ENCODE measurements around the gene AP2A1. TPM values are rescaled to one million over a fixed set of nuclear protein-coding genes. Genes with fewer than 3 reads are reported as not detected.

AP2A1 gene
- total RNA-seq, 1 donor from 2014 or later: 32.9 TPM

DNA sequence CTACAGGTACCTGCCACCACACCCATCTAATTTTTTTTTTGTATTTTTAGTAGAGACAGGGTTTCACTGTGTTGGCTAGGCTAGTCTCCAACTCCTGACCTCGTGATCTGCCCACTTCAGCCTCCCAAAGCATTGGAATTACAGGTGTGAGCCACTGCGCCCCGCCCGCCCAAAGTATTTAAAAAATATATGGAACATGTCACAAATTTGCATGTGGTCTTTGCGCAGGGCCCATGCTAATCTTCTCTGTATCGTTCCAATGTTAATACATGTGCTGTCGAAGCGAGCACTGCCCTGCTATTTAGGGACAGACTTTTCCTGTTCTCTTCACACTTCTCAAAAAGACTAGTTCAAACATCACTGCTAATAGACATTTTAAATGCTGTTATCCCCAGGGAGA is 2.5 kb upstream of the AP2A1 start:
- Histone ChIP-seq H3K9me3 (ENCODE audit: control insufficient read depth in 3 of 3, low read length in 3 of 3) (no peaks in the 10 kb centered on the region), H3K4me1 (ENCODE audit: control insufficient read depth in 3 of 3, insufficient read depth in 3 of 3, low read length in 3 of 3) (peaks cover 22 to 29% (median 22%) of the 10 kb centered on the region in 3 donors), H3K27ac (ENCODE audit: low read depth, low read length) (no peak overlapping the region), H3K27me3 (ENCODE audit: control insufficient read depth in 3 of 3, insufficient read depth in 3 of 3, low read length in 3 of 3) (no peaks in the 10 kb centered on the region), H3K4me3 (ENCODE audit: low read length in 3 of 3) (no peak overlapping the region), H3K9ac (ENCODE audit: low read depth in 1 of 3, low read length in 3 of 3) (no peak overlapping the region), H3K36me3 (ENCODE audit: control insufficient read depth in 3 of 3, insufficient read depth in 3 of 3, low read length in 3 of 3) (no peaks in the 10 kb centered on the region)

DNA sequence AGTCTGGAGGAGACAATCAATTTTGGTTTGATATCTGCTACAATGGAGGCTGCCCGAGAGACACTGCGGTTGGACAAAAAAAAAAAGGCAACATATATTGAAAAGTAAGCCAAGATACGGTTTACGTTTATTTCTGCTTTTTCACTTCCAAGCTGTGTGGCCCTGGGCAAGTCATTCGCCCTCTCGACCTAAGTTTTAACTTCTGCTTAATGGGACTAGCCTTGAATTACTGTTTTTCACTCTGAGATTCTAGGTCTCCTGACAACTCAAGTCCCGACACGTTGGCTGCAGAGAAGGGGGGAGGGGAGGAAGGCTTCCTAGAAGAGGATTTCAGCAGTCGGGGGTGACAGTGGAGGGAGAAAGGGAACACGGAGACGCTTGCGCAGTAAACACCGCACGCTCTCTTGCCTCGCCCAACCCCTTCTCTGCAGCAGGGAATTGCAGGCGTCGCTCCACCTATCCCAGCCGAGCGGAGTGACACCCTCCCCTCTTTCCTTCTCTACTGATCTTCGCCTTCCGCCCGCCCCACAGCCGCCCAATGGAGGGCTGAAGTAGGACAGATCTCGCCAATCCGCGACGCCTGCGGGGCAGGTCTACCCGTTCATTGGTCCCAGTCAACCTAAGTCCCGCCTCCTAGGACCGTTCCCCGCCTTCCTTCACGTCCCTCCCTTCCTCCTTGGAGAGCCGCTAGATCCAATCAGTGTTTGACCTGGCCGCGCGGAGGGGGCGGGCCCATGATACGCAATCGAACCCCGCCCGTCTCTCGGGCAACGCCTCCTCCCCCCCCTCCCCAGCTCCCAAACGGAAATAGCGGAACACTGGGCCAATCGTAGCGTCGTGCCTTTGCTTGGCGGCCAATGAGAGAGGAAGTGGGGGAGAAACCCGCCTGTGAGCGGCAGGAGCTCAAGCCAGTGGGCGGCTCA is 533 bp upstream of the AP2A1 start:
- H3K4me1 ChIP-seq (ENCODE audit: control insufficient read depth in 3 of 3, insufficient read depth in 3 of 3, low read length in 3 of 3): peaks cover 22 to 34% (median 22%) of the 10 kb centered on the region in 3 donors
- H3K9ac ChIP-seq (ENCODE audit: low read depth in 1 of 3, low read length in 3 of 3): peak overlapping the region; percentile 76 to 89 (median 86)
- H3K9me3 ChIP-seq (ENCODE audit: control insufficient read depth in 3 of 3, low read length in 3 of 3): no peaks in the 10 kb centered on the region
- H3K27ac ChIP-seq (ENCODE audit: low read depth, low read length): peak overlapping the region; percentile 94
- no peaks in the 10 kb centered on the region for H3K27me3 ChIP-seq (ENCODE audit: control insufficient read depth in 3 of 3, insufficient read depth in 3 of 3, low read length in 3 of 3)
- H3K36me3 ChIP-seq (ENCODE audit: control insufficient read depth in 3 of 3, insufficient read depth in 3 of 3, low read length in 3 of 3): no peaks in the 10 kb centered on the region
- H3K4me3 ChIP-seq (ENCODE audit: low read length in 3 of 3): peak overlapping the region; percentile 65 to 81 (median 69)

- peak overlapping the region; percentile 85 to 92 (median 89) for H3K9ac ChIP-seq (ENCODE audit: low read depth in 1 of 3, low read length in 3 of 3)
- H3K27ac ChIP-seq (ENCODE audit: low read depth, low read length): peak overlapping the region; percentile 82
- no peaks in the 10 kb centered on the region for H3K9me3 ChIP-seq (ENCODE audit: control insufficient read depth in 3 of 3, low read length in 3 of 3)
- no peaks in the 10 kb centered on the region for H3K36me3 ChIP-seq (ENCODE audit: control insufficient read depth in 3 of 3, insufficient read depth in 3 of 3, low read length in 3 of 3)
- H3K27me3 ChIP-seq (ENCODE audit: control insufficient read depth in 3 of 3, insufficient read depth in 3 of 3, low read length in 3 of 3): no peaks in the 10 kb centered on the region
- peaks cover 20 to 34% (median 22%) of the 10 kb centered on the region in 3 donors for H3K4me1 ChIP-seq (ENCODE audit: control insufficient read depth in 3 of 3, insufficient read depth in 3 of 3, low read length in 3 of 3)
- H3K4me3 ChIP-seq (ENCODE audit: low read length in 3 of 3): peak overlapping the region; percentile 86 to 94 (median 89)
These were observed 580 bp downstream of the AP2A1 start for GRCh38 chr19:49767381-49767780.

- H3K36me3 ChIP-seq (ENCODE audit: control insufficient read depth in 3 of 3, insufficient read depth in 3 of 3, low read length in 3 of 3): no peaks in the 10 kb centered on the region
- H3K4me3 ChIP-seq (ENCODE audit: low read length in 3 of 3): peak overlapping the region; percentile 86 to 94 (median 89)
- peaks cover 20 to 34% (median 22%) of the 10 kb centered on the region in 3 donors for H3K4me1 ChIP-seq (ENCODE audit: control insufficient read depth in 3 of 3, insufficient read depth in 3 of 3, low read length in 3 of 3)
- H3K27ac ChIP-seq (ENCODE audit: low read depth, low read length): no peak overlapping the region
- H3K27me3 ChIP-seq (ENCODE audit: control insufficient read depth in 3 of 3, insufficient read depth in 3 of 3, low read length in 3 of 3): no peaks in the 10 kb centered on the region
- no peaks in the 10 kb centered on the region for H3K9me3 ChIP-seq (ENCODE audit: control insufficient read depth in 3 of 3, low read length in 3 of 3)
- peak overlapping the region; percentile 85 to 92 (median 89) for H3K9ac ChIP-seq (ENCODE audit: low read depth in 1 of 3, low read length in 3 of 3)
These were observed 1.3 kb downstream of the AP2A1 start for GRCh38 chr19:49767967-49768581.

- Histone ChIP-seq H3K4me3 (ENCODE audit: low read length in 3 of 3) (no peak overlapping the region), H3K27ac (ENCODE audit: low read depth, low read length) (no peak overlapping the region), H3K27me3 (ENCODE audit: control insufficient read depth in 3 of 3, insufficient read depth in 3 of 3, low read length in 3 of 3) (no peaks in the 10 kb centered on the region), H3K4me1 (ENCODE audit: control insufficient read depth in 3 of 3, insufficient read depth in 3 of 3, low read length in 3 of 3) (peaks cover 20 to 32% (median 21%) of the 10 kb centered on the region in 3 donors), H3K9ac (ENCODE audit: low read depth in 1 of 3, low read length in 3 of 3) (no peak overlapping the region), H3K9me3 (ENCODE audit: control insufficient read depth in 3 of 3, low read length in 3 of 3) (no peaks in the 10 kb centered on the region), H3K36me3 (ENCODE audit: control insufficient read depth in 3 of 3, insufficient read depth in 3 of 3, low read length in 3 of 3) (no peaks in the 10 kb centered on the region)
These were observed 3.7 kb downstream of the AP2A1 start for GRCh38 chr19:49770529-49770928.

- Histone ChIP-seq H3K36me3 (ENCODE audit: control insufficient read depth in 3 of 3, insufficient read depth in 3 of 3, low read length in 3 of 3) (peaks cover 0 to 4% (median 2%) of the 10 kb centered on the region in 3 donors), H3K9me3 (ENCODE audit: control insufficient read depth in 3 of 3, low read length in 3 of 3) (no peaks in the 10 kb centered on the region), H3K27me3 (ENCODE audit: control insufficient read depth in 3 of 3, insufficient read depth in 3 of 3, low read length in 3 of 3) (no peaks in the 10 kb centered on the region), H3K9ac (ENCODE audit: low read depth in 1 of 3, low read length in 3 of 3) (no peak overlapping the region), H3K4me3 (ENCODE audit: low read length in 3 of 3) (no peak overlapping the region), H3K27ac (ENCODE audit: low read depth, low read length) (no peak overlapping the region), H3K4me1 (ENCODE audit: control insufficient read depth in 3 of 3, insufficient read depth in 3 of 3, low read length in 3 of 3) (peaks cover 14 to 25% (median 17%) of the 10 kb centered on the region in 3 donors)
These were observed 4.9 kb downstream of the AP2A1 start for GRCh38 chr19:49771674-49772139.

DNA sequence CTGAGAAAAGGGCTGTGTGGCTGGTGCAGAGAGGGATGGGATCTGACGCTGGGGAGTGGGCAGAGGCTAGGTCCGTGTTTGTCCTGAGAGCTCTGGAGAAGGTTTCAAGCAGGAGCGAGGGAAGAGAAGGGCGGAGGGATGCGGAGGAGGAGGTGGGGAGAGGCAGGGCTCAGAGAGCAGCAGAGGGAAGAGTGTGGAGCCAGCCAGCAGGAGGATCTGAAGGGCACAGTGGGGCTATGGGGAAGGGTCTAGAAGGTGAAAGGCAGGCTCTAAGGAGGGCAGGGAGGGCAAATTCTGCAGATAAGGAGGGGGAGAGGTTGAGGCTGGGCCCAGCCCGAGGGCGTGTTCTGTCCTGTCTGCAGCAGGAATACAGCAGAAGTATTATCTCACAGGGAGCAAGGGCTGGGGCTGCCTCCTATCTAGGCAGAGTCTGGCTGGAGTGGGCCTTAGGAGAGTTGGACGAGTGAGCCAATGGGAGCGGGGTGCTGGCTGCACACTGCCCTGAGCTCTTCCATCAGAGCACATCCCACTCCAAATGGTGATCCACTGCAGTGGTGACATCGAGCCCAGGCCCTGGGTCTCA is 6.1 kb downstream of the AP2A1 start:
- no peak overlapping the region for H3K27ac ChIP-seq (ENCODE audit: low read depth, low read length)
- no peaks in the 10 kb centered on the region for H3K27me3 ChIP-seq (ENCODE audit: control insufficient read depth in 3 of 3, insufficient read depth in 3 of 3, low read length in 3 of 3)
- H3K9me3 ChIP-seq (ENCODE audit: control insufficient read depth in 3 of 3, low read length in 3 of 3): no peaks in the 10 kb centered on the region
- no peak overlapping the region for H3K4me3 ChIP-seq (ENCODE audit: low read length in 3 of 3)
- peaks cover 8 to 15% (median 10%) of the 10 kb centered on the region in 3 donors for H3K4me1 ChIP-seq (ENCODE audit: control insufficient read depth in 3 of 3, insufficient read depth in 3 of 3, low read length in 3 of 3)
- H3K36me3 ChIP-seq (ENCODE audit: control insufficient read depth in 3 of 3, insufficient read depth in 3 of 3, low read length in 3 of 3): peaks cover 0 to 4% (median 2%) of the 10 kb centered on the region in 3 donors
- H3K9ac ChIP-seq (ENCODE audit: low read depth in 1 of 3, low read length in 3 of 3): no peak overlapping the region

DNA sequence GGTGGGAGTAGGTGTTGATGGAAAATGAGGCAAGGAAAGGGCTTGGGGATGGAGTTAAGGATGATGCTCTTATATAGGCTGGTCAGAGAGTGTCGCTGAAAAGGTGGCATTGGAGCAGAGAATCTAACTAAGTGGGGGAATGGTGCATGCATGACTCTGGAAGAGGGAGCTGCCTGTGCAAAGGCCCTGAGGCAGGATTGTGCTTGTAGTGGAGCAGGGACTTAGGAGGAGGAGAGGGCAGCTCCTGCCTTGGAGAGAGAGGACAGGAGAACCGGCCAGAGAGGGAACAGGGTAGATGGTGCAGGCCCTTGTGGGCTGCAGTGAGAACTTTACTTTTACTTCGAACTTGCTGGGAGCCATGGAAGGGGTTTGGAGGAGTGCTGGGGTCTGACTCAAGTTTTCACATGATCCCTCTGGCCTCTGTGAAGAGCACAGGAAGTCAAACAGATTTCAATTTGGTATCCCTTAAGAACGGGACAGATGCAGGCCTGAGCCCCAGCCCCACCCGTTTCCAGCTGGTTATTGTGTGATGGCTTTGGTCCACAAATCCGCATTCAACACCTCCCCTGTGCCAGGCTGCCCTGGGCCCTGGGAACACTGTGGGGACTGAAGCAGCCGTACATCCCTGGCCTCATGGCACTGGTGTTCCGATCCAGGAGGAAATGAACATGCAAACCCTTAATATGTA is 7.0 kb downstream of the AP2A1 start:
- no peak overlapping the region for H3K27ac ChIP-seq (ENCODE audit: low read depth, low read length)
- peaks cover 0 to 7% (median 2%) of the 10 kb centered on the region in 3 donors for H3K4me1 ChIP-seq (ENCODE audit: control insufficient read depth in 3 of 3, insufficient read depth in 3 of 3, low read length in 3 of 3)
- peaks cover 0 to 4% (median 2%) of the 10 kb centered on the region in 3 donors for H3K36me3 ChIP-seq (ENCODE audit: control insufficient read depth in 3 of 3, insufficient read depth in 3 of 3, low read length in 3 of 3)
- H3K4me3 ChIP-seq (ENCODE audit: low read length in 3 of 3): no peak overlapping the region
- no peaks in the 10 kb centered on the region for H3K9me3 ChIP-seq (ENCODE audit: control insufficient read depth in 3 of 3, low read length in 3 of 3)
- H3K9ac ChIP-seq (ENCODE audit: low read depth in 1 of 3, low read length in 3 of 3): no peak overlapping the region
- H3K27me3 ChIP-seq (ENCODE audit: control insufficient read depth in 3 of 3, insufficient read depth in 3 of 3, low read length in 3 of 3): no peaks in the 10 kb centered on the region

DNA sequence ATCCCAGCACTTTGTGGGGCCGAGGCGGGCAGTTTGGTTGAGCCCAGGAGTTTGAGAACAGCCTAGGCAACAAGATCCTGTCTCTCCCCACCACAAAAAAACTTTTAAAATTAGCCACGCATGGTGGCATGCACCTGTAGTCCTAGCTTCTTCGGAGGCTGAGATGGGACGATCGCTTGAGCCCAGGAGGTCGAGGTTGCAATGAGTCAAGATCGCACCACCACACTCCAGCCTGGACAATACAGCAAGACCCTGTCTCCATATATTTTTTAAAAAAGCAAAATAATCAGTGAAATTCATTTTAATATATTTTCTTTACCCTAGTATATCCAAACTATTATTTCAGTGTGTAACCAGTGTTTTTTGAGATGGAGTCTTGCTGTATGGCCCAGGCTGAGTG is 8.2 kb downstream of the AP2A1 start:
- Histone ChIP-seq H3K4me1 (ENCODE audit: control insufficient read depth in 3 of 3, insufficient read depth in 3 of 3, low read length in 3 of 3) (peaks cover 0 to 3% (median 0%) of the 10 kb centered on the region in 3 donors), H3K27me3 (ENCODE audit: control insufficient read depth in 3 of 3, insufficient read depth in 3 of 3, low read length in 3 of 3) (no peaks in the 10 kb centered on the region), H3K4me3 (ENCODE audit: low read length in 3 of 3) (no peak overlapping the region), H3K9me3 (ENCODE audit: control insufficient read depth in 3 of 3, low read length in 3 of 3) (no peaks in the 10 kb centered on the region), H3K27ac (ENCODE audit: low read depth, low read length) (no peak overlapping the region), H3K36me3 (ENCODE audit: control insufficient read depth in 3 of 3, insufficient read depth in 3 of 3, low read length in 3 of 3) (peaks cover 0 to 4% (median 2%) of the 10 kb centered on the region in 3 donors), H3K9ac (ENCODE audit: low read depth in 1 of 3, low read length in 3 of 3) (no peak overlapping the region)
